ENCODE results near the gene SPATA32.

The SPATA32 gene

GRCh38 chr17:45296003-45296832, 34.3 kb upstream of the SPATA32 start:
- no peak for DNase-seq (ENCODE audit: low read depth, low spot score)
- no peak overlapping the region for H3K4me3 ChIP-seq (ENCODE audit: low read length)

GRCh38 chr17:45294506-45294905, 32.6 kb upstream of the SPATA32 start:
- DNase-seq (ENCODE audit: low read depth, low spot score), result no peak
- H3K4me3 ChIP-seq (ENCODE audit: low read length), result no peak overlapping the region

DNA sequence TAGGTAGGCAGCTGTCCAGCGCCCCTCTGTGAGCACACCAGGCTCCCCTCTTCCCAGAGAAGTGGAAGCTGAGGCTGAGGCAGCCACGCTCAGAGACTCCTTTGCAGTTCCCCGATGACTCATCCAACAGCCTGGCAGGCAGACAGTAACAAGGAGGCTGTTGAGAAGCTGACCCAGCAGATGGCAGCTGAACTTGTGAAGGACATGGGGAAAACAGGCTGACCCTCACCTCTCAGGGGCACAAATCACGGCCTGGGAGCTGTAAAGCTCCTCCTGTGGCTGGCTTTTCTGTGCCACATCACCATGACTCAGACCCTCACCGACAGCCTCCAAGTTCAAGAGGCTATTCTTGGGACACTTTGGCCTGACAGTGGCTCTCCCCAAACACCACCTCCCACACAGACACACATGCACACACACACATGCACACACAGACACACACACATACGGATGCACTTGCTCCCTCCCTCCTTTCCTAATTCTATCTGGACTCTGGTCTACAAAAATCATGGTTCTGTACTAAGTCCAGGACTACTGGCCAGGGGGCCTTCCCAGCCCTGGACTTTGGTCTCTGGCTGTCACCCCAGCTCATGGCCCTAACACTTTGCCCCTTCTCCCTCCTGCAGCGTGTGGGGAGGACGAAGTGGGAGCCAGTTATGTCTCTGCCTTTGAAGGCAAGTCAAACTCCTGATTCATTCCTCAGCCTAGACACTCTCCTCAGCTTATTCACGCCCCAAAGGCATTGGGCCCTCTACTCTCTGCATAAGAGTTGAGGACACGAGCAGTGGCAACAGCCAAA, 31.7 kb upstream of the SPATA32 start:
- no peak overlapping the region for H3K4me3 ChIP-seq (ENCODE audit: low read length)
- no peak for DNase-seq (ENCODE audit: low read depth, low spot score)

GRCh38 chr17:45292696-45293412, 31.0 kb upstream of the SPATA32 start:
- no peak overlapping the region for H3K4me3 ChIP-seq (ENCODE audit: low read length)
- no peak for DNase-seq (ENCODE audit: low read depth, low spot score)

GRCh38 chr17:45291171-45291805, 29.4 kb upstream of the SPATA32 start:
- DNase-seq (ENCODE audit: low read depth, low spot score), result no peak

DNA sequence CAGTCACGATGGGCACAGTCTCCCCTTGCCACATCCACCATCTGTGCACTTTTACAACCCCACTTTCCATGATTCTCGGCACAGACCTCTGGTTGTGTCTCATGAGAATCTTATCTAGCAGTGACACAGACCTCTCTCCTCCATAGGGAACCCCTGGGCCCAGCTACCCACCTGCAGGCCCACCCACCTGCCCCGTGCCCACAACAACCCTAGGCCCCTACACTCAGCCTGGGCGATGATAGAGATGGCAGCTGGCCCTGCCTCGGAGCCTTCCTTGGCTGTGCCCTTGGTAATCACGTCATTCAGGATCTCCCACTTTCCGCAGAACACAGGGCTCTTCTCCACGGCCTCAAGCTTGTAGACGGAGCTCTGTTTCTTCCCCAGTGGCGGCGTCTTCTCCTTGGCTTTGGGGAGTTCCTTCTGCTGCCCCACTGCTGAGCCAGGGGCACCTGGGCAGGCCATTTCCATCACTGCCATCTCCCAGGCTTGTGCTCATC, 28.4 kb upstream of the SPATA32 start:
- no peak overlapping the region for H3K4me3 ChIP-seq (ENCODE audit: low read length)
- DNase-seq (ENCODE audit: low read depth, low spot score), result no peak

More at GRCh38 chr17:45291171-45291805, 29.4 kb upstream of the SPATA32 start:
- H3K4me3 ChIP-seq (ENCODE audit: low read length), result no peak overlapping the region

DNA sequence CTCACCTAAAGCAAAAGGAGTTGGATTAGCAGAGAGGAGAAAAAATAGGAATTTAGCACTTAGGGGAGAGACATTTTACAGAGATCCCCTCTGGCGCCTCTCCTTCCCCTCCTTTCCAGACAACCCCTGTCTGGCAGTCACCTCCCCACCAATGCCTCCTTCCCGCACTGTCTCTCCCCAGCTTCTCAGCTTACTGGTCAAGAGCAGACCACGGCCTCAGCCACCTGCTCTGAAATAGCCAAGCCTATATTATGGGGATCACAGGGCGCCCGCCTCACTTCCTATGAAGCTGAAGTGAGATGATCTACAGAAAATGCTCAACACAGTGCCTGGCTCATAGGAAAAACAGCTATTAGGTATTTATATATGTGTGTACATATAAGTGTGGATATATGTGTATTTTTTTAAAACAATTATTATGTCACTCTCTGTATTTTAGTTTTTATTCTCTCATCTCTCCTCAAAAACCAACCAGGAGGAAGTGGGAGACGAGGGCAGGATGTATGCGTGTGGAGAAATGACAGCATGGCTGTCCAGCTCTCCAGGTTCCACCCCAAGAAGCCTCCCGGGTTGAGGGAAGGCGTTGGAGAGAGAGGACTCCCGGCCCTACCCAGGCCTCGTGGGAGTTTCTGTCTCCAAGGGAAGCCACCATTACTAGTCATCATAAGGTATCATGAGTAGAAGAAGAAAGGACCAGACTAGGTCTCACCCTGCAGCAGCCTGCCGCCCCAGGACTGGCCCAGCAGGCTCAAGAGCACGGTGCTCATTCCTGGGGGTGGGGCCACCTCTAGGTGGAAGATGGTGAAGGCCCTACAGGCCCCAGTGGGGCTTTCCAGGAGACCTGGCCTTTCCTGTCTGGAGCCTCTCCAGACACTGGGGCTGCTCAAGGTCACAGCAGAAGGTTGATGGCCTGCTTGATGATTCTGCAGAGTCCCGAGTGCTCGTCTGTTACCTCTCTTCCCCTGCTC, 27.7 kb upstream of the SPATA32 start:
- DNase-seq (ENCODE audit: low read depth, low spot score), result no peak
- H3K4me3 ChIP-seq (ENCODE audit: low read length), result no peak overlapping the region

DNA sequence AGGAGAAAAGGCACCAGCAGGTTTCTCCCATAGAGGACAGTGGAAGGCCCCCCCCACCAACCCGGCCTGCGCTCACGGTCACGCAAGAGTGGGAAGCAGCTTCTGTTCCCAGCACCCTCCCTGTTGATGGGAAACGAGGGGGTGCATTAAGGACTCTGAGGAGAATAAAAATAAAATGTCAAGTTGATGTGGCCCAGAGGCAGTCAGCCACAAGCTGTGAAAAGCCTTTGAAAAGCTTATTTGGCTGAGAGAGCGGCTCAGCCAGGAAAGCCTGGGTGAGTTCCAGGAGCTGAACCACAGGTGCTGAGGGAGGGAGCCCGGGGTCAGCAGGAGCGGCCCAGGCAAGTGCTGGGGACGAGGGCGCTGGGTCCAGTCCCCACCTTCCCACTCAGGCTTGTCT, 26.9 kb upstream of the SPATA32 start:
- H3K4me3 ChIP-seq (ENCODE audit: low read length), result no peak overlapping the region
- no peak for DNase-seq (ENCODE audit: low read depth, low spot score)

- H3K4me3 ChIP-seq (ENCODE audit: low read length), result no peak overlapping the region
- no peak for DNase-seq (ENCODE audit: low read depth, low spot score)
Measured at GRCh38 chr17:45287526-45288500, 25.9 kb upstream of the SPATA32 start.

DNA sequence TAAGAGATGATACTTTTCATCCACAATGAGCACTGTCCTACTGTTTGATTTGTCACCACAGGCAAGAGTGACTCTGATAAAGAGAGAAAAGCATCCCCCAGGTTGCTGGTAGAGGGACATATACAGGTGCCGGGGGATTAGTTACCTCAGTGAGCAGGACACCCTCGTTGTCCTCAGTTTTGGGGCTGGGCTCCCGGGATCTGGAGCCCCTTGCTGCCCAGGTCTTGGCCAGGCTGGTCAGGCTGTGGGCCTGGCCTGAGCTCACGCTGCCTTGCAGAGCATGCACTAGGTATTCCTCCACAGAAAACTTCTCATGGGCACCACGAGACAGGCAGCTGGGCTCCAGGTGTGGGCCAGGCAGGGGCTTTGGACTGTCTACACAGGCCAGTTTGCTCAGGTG, 24.4 kb upstream of the SPATA32 start:
- H3K4me3 ChIP-seq (ENCODE audit: low read length), result no peak overlapping the region
- DNase-seq (ENCODE audit: low read depth, low spot score), result no peak

- DNase-seq (ENCODE audit: low read depth, low spot score), result no peak
- H3K4me3 ChIP-seq (ENCODE audit: low read length), result no peak overlapping the region
Measured at GRCh38 chr17:45284176-45285140, 22.6 kb upstream of the SPATA32 start.

DNA sequence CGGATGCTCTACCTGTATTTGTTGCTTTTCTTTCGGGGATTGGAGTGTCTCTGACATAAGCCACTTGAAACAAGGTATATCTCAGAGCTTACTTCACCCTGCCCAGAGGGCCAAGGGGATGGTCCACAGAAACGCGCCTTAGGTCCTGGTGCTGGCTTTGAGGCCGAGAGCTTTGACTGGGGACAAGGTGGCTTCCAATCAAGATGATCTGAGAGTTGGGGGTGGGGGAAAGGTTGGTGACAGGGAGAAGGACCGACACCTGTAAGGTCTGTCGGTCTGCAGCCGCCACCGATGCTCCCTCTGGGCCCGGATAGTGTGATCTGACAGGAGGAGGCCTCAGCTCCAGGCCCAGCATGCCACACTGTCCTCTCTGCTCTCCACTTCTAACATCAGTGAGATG, 21.8 kb upstream of the SPATA32 start:
- H3K4me3 ChIP-seq (ENCODE audit: low read length), result no peak overlapping the region
- DNase-seq (ENCODE audit: low read depth, low spot score), result no peak

DNA sequence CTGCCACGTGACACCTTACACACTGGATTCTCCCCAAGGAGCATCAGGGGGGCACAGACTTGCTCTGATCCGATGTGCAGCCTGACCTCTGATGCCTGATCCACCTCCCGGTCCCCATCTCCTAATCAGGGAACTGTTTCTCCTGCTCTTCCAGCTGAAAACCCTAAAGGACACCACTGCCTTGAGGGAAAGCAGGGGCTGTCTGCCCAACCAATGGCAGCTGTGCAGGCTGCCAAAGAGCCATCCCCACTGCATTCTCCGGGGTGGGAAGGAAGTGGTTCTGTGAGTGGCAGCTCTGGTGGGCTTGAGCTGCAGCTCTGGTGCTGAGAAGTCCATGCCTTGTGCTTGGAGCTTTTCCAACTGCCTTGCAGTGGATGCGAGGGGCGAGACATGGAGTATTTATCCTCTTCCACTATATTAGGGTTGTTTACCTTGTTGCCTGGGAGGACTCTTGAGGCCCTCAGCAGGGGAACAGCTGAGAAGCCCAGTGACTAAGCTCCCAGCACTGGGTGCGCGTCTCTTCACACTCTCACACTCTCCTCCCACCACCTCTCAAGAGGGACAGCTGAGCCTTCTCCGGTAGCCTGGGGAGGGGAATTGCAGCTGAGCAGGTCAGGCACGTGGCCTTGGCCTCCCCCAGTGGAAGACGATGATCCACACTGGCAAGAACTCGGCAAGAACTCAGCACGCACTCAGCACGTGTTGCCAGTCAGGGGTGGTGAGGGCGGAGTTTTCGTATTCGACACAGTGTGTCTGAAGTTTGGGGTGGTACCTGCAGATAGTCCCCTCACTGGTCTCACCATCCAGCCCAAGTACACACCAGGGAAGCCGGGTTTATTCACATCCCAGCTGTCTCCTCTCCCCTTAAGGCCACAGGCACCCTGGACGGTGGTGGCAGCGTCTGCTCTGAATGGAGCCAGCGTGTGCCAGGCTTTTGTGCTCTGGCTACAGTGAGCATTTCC, 21.1 kb upstream of the SPATA32 start:
- no peak for DNase-seq (ENCODE audit: low read depth, low spot score)
- no peak overlapping the region for H3K4me3 ChIP-seq (ENCODE audit: low read length)

DNA sequence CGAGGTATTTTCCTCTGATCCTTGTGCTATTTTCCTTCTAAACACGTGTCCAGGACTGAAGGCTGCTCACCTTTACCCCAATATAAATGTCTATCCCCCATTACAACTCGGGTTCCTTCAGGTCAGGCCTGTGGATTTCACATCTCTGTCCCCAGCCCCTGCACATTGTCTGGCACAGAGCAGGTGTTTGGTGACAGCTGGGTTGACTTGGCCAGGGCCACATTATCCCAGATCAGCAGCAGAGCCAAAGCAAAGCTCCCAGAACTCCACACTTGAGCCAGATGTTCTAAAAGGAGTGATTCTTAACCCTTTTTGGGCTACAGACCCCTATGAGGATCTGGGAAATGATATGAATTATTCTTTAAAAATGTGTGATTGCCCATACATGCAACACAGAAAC, 18.0 kb upstream of the SPATA32 start:
- no peak for DNase-seq (ENCODE audit: low read depth, low spot score)
- H3K4me3 ChIP-seq (ENCODE audit: low read length), result no peak overlapping the region

GRCh38 chr17:45277992-45278391, 16.1 kb upstream of the SPATA32 start:
- no peak overlapping the region for H3K4me3 ChIP-seq (ENCODE audit: low read length)
- DNase-seq (ENCODE audit: low read depth, low spot score), result no peak
